Chondrocyte (in vitro differentiated cells): ENCODE results near the gene SLFN13. TPM values are rescaled to one million over a fixed set of nuclear protein-coding genes. Genes with fewer than 3 reads are reported as not detected.
"Not testable (repeated sequence)": the region's sequence is repeated elsewhere in the genome, so short reads cannot be mapped to it uniquely, and the experiment has no call there.

Experiments
- DNase-seq: peaks from one replicate; pipeline ENCODE4 v3.0.0; 2021; ENCODE audit warnings: mixed read lengths, low spot score
- H3K27ac Mint-ChIP-seq: one replicate; pipeline ENCODE4 v1.8.0; 2021; ENCODE audit warnings: mild to moderate bottlenecking, moderate library complexity, mixed read lengths; ENCODE audit not compliant: unreplicated experiment
- H3K27me3 Mint-ChIP-seq: 2 replicates; pipeline ENCODE4 v1.8.0; 2021; ENCODE audit warnings: low read depth, mixed read lengths
- H3K36me3 Mint-ChIP-seq: 2 replicates; pipeline ENCODE4 v1.8.0; 2021; ENCODE audit warnings: low read depth, mixed read lengths
- H3K4me1 Mint-ChIP-seq: 2 replicates; pipeline ENCODE4 v1.8.0; 2021; ENCODE audit warnings: low read depth, mild to moderate bottlenecking, mixed read lengths
- H3K4me3 Mint-ChIP-seq: one replicate; pipeline ENCODE4 v1.8.0; 2021; ENCODE audit warnings: mild to moderate bottlenecking, moderate library complexity, mixed read lengths; ENCODE audit not compliant: unreplicated experiment
- H3K9me3 Mint-ChIP-seq: 2 replicates; pipeline ENCODE4 v1.8.0; 2021; ENCODE audit warnings: low read depth, mixed read lengths
- total RNA-seq: library from RNA; stranded (reverse); gene quantifications from 3 replicates; pipeline ENCODE4 v1.2.1, GENCODE V29; 2021
- TF ChIP-seq, protein P1 (sequence below): fragments of 200-600 bp; sonication (generic); IDR thresholded peaks from 2 replicates; pipeline ENCODE4 v1.5.0; 2021; ENCODE audit warnings: antibody characterized with exemption, mild to moderate bottlenecking, moderate library complexity

SLFN13 gene
- total RNA-seq, 1 donor from 2014 or later: 5.0 TPM

GRCh38 chr17:35468475-35468874, 19.9 kb upstream of the SLFN13 start:
- Mint-ChIP-seq H3K9me3 (peaks cover 11% of the 10 kb centered on the region), H3K27ac (no peak overlapping the region), H3K4me3 (no peak overlapping the region), H3K27me3 (peaks cover 39% of the 10 kb centered on the region), H3K36me3 (no peaks in the 10 kb centered on the region), H3K4me1 (no peaks in the 10 kb centered on the region)
- TF ChIP-seq, protein P1, sequence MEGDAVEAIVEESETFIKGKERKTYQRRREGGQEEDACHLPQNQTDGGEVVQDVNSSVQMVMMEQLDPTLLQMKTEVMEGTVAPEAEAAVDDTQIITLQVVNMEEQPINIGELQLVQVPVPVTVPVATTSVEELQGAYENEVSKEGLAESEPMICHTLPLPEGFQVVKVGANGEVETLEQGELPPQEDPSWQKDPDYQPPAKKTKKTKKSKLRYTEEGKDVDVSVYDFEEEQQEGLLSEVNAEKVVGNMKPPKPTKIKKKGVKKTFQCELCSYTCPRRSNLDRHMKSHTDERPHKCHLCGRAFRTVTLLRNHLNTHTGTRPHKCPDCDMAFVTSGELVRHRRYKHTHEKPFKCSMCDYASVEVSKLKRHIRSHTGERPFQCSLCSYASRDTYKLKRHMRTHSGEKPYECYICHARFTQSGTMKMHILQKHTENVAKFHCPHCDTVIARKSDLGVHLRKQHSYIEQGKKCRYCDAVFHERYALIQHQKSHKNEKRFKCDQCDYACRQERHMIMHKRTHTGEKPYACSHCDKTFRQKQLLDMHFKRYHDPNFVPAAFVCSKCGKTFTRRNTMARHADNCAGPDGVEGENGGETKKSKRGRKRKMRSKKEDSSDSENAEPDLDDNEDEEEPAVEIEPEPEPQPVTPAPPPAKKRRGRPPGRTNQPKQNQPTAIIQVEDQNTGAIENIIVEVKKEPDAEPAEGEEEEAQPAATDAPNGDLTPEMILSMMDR: no peak
- DNase-seq: no peak

DNA sequence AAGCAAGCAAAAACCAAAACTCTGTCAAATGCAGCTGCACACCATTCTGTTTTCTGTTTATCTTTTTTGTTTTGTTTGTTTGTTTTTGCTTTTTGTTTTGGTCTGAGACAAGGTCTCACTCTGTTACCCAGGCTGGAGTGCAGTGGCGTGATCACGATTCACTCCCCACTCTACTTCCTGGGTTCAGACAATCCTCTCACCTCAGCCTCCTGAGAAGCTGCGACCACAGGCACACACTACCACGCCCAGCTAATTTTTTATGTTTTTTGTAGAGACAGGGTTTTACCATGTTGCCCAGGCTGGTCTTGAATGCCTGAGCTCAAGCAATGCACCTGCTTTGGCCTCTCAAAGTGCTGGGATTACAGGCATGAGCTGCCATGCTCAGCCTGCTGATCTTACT, 19.3 kb upstream of the SLFN13 start:
- Mint-ChIP-seq H3K36me3 (no peaks in the 10 kb centered on the region), H3K9me3 (peaks cover 11% of the 10 kb centered on the region), H3K4me3 (no peak overlapping the region), H3K4me1 (no peaks in the 10 kb centered on the region), H3K27me3 (peaks cover 39% of the 10 kb centered on the region), H3K27ac (no peak overlapping the region)
- TF ChIP-seq, protein P1: no peak
- DNase-seq: no peak

GRCh38 chr17:35460354-35460851, 11.8 kb upstream of the SLFN13 start:
- TF ChIP-seq, protein P1: no peak
- H3K27me3 Mint-ChIP-seq: peaks cover 58% of the 10 kb centered on the region
- peaks cover 6% of the 10 kb centered on the region for H3K9me3 Mint-ChIP-seq
- H3K4me3 Mint-ChIP-seq: peak overlapping the region; percentile 33
- peaks cover 4% of the 10 kb centered on the region for H3K4me1 Mint-ChIP-seq
- H3K36me3 Mint-ChIP-seq: peaks cover 5% of the 10 kb centered on the region
- DNase-seq: no peak
- H3K27ac Mint-ChIP-seq: no peak overlapping the region

- not testable (repeated sequence) for DNase-seq, H3K27ac Mint-ChIP-seq, H3K36me3 Mint-ChIP-seq, H3K4me3 Mint-ChIP-seq, H3K4me1 Mint-ChIP-seq, H3K9me3 Mint-ChIP-seq
- peaks cover 39% of the 10 kb centered on the region for H3K27me3 Mint-ChIP-seq
Observed at GRCh38 chr17:35454035-35454434, 5.5 kb upstream of the SLFN13 start.

- peaks cover 5% of the 10 kb centered on the region for H3K9me3 Mint-ChIP-seq
- TF ChIP-seq, protein P1: no peak
- no peak for DNase-seq
- H3K27ac Mint-ChIP-seq: no peak overlapping the region
- H3K4me1 Mint-ChIP-seq: peaks cover 8% of the 10 kb centered on the region
- no peaks in the 10 kb centered on the region for H3K36me3 Mint-ChIP-seq
- H3K27me3 Mint-ChIP-seq: peaks cover 32% of the 10 kb centered on the region
- no peak overlapping the region for H3K4me3 Mint-ChIP-seq
Observed at GRCh38 chr17:35453171-35453570, 4.6 kb upstream of the SLFN13 start.

- peaks cover 12% of the 10 kb centered on the region for H3K4me1 Mint-ChIP-seq
- no peak overlapping the region for H3K27ac Mint-ChIP-seq
- peaks cover 2% of the 10 kb centered on the region for H3K9me3 Mint-ChIP-seq
- peaks cover 16% of the 10 kb centered on the region for H3K27me3 Mint-ChIP-seq
- H3K4me3 Mint-ChIP-seq: peak overlapping the region; percentile 59
- TF ChIP-seq, protein P1: no peak
- no peak for DNase-seq
- no peaks in the 10 kb centered on the region for H3K36me3 Mint-ChIP-seq
Observed at GRCh38 chr17:35449371-35449931, 885 bp upstream of the SLFN13 start.
